ENCODE data around the gene SLC38A4.

- TF ChIP-seq POLR2A (IDR thresholded peaks at IDR 0.05) (no peak), EP300 (IDR thresholded peaks at IDR 0.05) (no peak)
- TF ChIP-seq, protein P1, sequence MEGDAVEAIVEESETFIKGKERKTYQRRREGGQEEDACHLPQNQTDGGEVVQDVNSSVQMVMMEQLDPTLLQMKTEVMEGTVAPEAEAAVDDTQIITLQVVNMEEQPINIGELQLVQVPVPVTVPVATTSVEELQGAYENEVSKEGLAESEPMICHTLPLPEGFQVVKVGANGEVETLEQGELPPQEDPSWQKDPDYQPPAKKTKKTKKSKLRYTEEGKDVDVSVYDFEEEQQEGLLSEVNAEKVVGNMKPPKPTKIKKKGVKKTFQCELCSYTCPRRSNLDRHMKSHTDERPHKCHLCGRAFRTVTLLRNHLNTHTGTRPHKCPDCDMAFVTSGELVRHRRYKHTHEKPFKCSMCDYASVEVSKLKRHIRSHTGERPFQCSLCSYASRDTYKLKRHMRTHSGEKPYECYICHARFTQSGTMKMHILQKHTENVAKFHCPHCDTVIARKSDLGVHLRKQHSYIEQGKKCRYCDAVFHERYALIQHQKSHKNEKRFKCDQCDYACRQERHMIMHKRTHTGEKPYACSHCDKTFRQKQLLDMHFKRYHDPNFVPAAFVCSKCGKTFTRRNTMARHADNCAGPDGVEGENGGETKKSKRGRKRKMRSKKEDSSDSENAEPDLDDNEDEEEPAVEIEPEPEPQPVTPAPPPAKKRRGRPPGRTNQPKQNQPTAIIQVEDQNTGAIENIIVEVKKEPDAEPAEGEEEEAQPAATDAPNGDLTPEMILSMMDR (IDR thresholded peaks at IDR 0.05): no peak
Observed at GRCh38 chr12:46825591-46826414, at the start of gene SLC38A4.
